G401.6 (cell line): ENCODE data around the gene GTPBP3.
"Not testable (repeated sequence)": the region's sequence is repeated elsewhere in the genome, so short reads cannot be mapped to it uniquely, and the experiment has no call there.

Source experiments
- FAIRE-seq: peaks from 2 replicates; lab custom pipeline; 2012; peaks lifted over from hg19 to GRCh38; lab: Jason Lieb, UNC

Gene GTPBP3

GRCh38 chr19:17346109-17346671, 8.8 kb downstream of the GTPBP3 start:
- peak; percentile 74 for FAIRE-seq

DNA sequence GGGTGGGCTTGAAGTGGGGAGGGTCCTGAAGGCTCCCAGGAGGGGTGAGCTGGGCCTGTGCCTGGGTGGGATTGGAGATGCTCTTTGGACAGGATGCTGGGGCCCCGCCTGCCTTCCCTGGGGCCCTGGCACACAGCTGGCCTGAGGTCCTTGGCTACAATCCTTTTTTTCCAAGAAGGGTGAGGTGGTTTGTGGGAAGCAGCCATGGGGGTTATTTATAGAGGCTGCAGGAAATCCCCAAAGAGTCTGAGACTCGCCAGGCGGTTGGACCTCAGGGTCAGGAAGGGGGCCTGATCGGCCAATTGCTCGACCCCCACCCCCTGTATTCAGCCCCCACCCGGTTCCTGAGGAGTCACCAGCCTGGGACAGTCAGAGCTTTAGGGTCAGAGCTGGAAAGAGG, 10.0 kb downstream of the GTPBP3 start:
- no peak for FAIRE-seq

DNA sequence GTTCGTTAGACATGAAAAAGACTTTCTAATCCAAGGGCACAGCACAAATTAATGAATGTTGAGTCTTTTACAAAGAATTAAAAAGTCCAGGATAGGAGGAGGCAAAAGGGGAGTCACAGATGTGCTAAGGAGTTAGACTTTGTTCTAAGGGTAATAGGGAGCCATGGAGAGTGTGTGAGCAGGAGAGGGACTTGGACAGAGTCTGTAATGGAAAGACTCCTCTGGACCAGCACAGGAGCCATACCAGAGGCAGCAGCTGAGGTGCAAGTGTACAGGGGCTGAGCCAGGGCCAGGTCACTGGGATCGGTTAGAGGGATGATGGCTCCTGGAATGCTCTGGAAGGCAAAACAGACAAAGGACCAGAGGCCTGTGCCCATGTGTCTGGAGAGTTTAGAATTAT, 10.5 kb downstream of the GTPBP3 start:
- no peak for FAIRE-seq

- no peak for FAIRE-seq
These were observed 11.3 kb downstream of the GTPBP3 start for GRCh38 chr19:17348700-17349099.

DNA sequence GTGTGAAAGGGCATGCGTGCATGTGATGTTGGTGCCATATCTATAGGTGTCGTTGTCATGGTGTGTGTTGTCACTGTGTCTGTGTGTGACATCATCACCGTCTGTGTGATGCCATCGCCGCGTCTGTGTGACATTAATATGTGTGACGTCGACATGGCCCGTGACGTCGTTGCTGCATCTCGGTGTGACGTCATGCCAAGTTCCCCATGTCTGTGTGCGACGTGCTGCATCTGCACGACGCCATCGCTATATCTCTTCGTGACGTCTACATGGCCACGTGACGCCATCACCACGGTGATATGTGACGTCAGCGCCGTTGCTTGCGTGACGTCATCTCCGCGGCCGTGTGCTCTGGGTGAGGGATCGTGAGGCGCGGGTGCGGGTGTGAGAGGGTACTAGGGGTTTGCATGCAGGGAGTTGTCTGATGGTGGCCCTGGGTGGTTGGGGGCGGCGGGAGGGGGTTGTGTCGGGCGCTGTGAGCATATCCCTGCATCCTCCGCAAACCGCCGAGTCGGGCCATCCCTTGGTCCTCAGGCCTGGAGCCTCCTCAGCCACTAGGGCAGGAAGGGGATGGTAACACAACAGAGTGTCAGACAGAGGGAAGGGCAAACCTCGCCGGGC, 14.6 kb downstream of the GTPBP3 start:
- FAIRE-seq: no peak

DNA sequence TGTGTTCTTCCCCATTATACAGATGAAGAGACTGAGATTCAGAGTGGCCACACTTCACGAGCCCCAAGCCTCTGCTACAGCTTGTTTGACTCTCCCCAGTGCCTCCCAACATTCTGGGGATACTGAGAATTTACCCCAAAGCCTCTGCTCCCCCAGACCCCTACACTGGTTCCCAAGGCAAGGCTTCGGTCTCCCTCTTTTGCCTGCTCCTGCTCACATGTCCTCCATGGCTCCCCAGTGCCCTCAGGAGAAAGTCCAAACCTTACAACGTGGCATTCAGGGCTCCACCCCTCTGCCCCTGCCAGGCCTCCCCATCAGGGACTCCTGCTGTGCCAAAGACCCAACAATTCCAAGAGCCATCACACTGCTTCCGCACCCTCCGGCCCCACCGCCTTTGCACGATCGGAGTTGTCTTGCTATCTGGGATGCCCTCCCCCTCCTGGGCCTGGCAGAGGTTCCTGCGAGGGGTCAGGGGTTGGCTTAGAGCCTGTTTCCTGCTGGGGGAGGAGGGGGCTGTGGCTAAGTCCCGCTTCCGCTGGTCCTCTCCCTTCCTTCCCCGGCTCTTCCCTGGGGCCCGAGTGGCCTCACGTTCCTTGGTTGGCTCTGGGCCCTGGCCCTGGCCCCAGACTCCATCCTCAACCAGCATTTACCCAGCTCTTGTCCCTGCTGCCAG, 15.4 kb downstream of the GTPBP3 start:
- no peak for FAIRE-seq

DNA sequence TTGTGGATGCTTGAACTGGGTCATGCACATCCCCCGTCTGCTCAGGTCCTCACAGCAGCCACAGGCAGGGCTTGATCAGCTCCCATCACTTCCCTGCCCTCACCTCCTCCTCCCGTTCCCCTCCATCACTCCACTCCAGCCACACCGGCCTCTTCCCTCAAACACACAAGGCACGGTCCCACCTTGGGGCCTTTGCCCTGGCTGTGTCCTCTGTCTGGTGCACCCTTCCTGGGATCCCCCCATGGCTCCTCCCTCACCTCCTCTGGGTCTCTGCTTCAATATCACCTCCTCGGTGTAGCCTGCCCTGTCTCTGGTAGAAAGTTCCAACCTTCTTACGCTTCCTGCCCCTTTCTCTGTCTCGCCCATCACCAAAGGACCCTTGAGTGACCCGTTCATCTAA, 16.0 kb downstream of the GTPBP3 start:
- no peak for FAIRE-seq

GRCh38 chr19:17357078-17357666, 19.8 kb downstream of the GTPBP3 start:
- no peak for FAIRE-seq

GRCh38 chr19:17357724-17358123, 20.4 kb downstream of the GTPBP3 start:
- no peak for FAIRE-seq

GRCh38 chr19:17358395-17358794, 21.0 kb downstream of the GTPBP3 start:
- no peak for FAIRE-seq

DNA sequence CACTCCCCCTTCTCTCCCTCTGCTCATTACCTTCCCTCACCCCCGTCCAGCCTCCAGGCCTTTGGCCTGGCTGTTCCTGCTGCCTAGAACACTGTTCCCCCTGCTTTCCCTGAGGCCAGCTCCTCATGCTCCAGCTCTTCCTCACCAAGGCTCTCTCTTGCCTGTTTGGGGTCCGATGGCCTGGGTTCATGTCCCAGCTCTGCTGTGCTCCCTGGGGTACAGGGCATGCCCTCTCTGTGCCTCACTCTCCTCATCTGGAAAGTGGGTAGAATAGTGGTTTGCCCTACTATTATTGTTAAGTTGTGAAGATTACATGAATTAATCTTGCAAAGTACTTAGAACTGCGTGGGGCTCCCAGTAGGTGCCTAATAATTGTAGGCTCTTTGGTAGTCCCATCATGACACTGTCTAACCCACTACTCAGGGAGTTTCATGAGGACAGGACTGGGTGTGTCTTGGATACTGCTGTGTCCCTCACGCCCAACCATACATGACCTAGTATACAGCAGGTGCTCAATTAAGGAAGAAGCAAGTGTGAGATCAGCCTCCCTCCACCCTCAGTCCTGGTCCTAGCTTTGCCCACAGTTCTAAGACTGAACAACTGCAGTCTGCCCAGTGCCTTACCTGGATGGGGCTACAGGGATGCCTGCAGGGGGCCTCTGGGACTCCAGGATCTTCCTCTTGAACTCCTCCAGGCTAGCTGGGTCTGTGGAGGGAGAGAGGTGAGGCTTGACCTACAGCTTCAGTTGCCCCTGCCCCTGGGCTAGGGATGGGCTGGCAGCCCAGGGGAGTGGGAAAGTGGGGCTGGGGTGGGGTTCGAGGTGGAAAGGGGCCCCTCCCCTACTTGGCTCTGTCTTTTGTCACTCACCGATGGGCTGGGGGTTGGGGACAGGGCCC, 22.8 kb downstream of the GTPBP3 start:
- no peak for FAIRE-seq

- not testable (repeated sequence) for FAIRE-seq
These were observed 26.7 kb downstream of the GTPBP3 start for GRCh38 chr19:17363852-17364605.

DNA sequence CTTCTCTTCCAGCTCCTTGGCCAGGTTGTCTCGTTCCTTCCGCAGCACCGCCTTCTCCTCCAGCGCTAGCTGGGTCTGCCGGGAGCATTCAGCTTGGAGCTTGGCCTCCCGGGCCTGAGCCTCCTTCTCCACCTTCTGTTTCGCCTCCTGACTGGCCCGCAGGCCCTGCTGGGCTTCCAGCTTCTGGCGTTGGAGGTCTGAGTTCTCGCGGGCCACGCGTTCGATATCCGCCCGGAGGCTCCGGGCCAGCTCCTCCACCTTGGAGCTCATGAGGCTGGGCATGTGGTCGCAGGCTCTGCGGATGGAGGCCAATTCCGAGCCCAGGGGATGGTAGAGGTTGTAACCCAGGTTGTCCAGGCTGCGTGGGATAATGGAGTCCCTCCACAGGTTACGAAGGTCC, 28.0 kb downstream of the GTPBP3 start:
- FAIRE-seq: no peak

- FAIRE-seq: no peak
These were observed 32.8 kb downstream of the GTPBP3 start for GRCh38 chr19:17370026-17370587.

- no peak for FAIRE-seq
These were observed 39.7 kb downstream of the GTPBP3 start, which contains the start of gene PLVAP for GRCh38 chr19:17376935-17377600. TSS of gene PLVAP (minus strand) at chr19:17377342. CDS start at chr19:17377288, 54 bp downstream.

- no peak for FAIRE-seq
These were observed 40.9 kb downstream of the GTPBP3 start for GRCh38 chr19:17378271-17378670.

DNA sequence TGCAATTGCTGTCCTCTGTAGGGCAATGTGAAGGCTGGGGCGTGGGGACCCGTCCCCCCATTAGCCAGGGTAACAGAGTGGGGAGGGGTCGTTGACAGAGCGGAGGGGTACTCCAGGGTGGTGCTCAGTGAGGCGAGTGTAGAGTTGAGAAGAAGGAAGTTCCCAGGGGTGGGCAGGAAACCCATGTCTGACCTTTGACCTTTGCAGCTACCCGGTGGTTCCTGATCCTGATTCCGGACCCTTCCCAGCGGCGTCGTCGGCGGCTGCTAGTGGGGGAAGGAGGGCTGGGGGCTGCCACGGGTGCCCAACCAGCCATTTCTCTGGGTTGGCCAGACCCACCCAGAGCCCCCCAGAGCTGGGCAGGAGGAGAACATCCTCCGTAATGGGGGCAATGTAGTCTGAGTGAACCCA, 41.9 kb downstream of the GTPBP3 start:
- no peak for FAIRE-seq

- no peak for FAIRE-seq
These were observed 43.2 kb downstream of the GTPBP3 start for GRCh38 chr19:17380426-17381138.

DNA sequence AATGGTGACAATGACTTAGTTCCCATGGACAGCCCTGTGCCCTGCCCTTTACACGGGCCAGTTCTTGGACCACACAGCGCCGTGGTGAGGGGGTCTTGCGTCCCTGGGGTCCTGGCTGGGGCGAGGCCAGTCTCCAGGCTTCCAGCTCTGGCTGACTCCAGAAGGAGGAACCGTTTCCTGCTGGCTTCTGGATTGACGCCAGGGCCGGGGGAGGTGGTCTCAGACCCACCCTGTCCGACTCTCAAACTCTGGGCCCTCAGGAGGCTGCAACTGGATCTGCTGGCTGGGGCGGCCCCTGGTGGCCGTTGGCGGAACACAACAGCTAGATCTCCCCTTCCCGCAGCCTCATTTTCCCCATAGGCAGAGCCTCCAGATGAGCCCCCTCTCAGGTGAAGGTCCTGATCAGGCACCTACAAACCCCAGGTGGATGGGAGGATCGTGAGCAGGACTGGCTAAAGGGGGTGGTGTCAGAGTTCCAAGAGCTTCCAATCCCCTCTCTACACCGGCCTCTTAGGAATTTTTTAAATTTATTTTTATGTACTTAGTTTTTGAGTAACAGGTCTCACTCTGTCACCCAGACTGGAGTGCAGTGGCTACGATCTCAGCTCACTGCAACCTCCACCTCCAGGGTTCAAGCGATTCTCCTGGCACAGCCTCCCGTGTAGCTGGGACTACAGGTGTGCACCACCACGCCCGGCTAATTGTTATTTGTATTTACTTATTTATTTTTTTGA, 48.7 kb downstream of the GTPBP3 start:
- no peak for FAIRE-seq
